DOHH2 (cell line): ENCODE measurements around the gene NAB1.

Source experiments
- CTCF ChIP-seq: fragments of 200-600 bp; sonication (generic); IDR thresholded peaks from one replicate; pipeline ENCODE4 v1.5.1; 2014; ENCODE audit warnings: antibody characterized with exemption, mild to moderate bottlenecking, low read depth, low read length; ENCODE audit not compliant: poor library complexity, severe bottlenecking
- EZH2phosphoT487 ChIP-seq: fragments of 200-600 bp; sonication (generic); IDR thresholded peaks from 2 replicates; pipeline ENCODE4 v1.6.1; 2017; ENCODE audit warnings: borderline replicate concordance, mild to moderate bottlenecking, antibody characterized with exemption, low read length, moderate library complexity, mixed read lengths

DNA sequence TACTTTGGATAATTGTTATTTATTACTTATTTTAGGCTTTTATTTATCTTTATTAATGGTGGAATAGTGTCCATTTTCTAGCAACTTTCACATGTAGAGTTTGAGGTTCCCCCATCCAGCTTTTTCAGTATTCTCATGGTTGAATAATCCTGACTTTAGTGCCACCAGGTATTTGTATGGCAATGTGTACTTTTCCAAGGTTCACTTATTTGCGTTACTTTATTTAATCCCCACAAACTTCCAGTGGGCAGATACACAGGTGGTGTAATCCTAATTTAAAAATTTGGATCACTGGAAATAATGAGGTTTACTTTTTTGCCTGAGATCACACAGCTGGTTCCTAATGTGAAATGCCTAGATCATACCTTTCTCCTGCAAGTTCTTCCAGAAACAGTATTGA is 30.5 kb downstream of the NAB1 start:
- TF ChIP-seq EZH2phosphoT487 (no peak), CTCF (no peak)
